ENCODE data around the gene GPX5.
"Not testable (repeated sequence)": the region's sequence is repeated elsewhere in the genome, so short reads cannot be mapped to it uniquely, and the experiment has no call there.

The GPX5 gene, protein sequence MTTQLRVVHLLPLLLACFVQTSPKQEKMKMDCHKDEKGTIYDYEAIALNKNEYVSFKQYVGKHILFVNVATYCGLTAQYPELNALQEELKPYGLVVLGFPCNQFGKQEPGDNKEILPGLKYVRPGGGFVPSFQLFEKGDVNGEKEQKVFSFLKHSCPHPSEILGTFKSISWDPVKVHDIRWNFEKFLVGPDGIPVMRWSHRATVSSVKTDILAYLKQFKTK

DNA sequence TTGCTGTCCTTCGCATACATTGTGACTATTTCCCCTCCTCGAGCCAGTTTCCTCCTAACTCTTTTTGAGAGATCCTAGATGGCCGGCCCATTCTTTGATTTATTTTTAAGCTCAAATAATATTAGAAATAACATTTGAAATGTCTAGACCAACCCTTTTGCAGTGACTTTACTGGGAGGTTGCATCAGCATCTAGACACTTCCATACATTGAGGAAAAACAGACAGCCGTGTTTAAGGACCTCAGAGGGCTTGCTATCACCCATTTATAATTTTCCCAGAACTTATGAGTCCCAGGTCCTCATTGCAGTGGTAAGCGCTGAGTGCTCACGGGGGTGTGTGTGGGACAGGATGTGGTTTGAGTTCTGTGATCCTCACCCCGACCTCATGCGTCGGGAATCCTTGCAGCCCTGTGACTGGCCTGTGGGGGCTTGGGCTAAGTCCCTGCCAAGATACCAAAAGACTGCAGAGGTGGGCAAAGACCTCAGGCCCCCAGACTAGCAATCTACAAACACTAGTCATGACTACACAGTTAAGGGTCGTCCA lies at the start of gene GPX5:
GPX5 (plus strand) TSS at position 386 of the 544 bp plus-strand sequence; CDS start at position 519, 133 bp downstream.
- peak; percentile 4 for DNase-seq

DNA sequence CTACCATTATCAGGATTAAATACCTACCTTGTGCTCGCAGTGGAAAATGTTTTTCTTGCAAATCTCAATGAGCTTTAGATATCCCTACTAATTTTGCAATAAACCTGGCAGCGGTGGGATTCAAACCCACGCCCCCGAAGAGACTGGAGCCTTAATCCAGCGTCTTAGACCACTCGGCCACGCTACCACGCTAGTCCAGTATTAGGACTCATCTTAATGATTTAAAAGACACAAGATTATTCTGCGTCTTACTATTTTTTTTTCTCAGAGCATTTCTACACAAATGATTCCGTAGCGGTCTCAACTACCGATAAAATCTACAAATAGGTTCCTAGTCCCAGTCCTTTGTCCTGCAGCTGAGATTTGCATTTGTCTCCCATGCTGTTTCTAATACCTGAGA lies 47.2 kb upstream of the GPX5 start:
- no peak for DNase-seq

DNA sequence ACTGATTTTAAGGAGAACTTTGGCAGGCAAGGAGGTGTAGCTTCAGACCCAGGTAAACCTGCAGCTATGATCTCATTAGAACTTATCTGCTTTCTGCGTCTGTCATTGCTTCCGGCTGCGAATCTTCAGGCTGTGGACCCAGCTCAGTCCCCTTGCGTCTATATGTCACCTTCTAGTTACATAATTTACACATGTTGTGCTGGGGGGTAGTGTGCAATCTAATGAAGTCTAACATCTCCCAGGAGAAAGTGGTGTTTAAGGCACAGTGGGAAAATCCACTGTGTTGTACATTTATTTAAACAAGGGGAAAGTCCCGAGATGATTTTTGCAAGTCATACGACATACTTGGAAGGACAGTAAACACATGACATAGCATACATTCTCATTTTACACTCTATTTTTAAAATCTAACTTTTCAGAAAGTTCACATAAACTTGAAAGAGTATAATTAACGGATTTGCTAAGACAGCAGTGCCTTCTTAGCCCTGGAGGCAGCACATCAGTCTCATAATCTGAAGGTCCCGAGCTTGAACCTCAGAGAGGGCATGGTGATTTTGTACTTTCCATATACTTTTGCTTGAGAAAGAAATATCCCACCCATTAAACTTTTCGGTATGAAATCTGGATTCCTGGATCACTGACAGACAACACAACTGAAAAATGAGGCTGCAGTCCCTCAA lies 45.3 kb upstream of the GPX5 start:
- DNase-seq = no peak

DNA sequence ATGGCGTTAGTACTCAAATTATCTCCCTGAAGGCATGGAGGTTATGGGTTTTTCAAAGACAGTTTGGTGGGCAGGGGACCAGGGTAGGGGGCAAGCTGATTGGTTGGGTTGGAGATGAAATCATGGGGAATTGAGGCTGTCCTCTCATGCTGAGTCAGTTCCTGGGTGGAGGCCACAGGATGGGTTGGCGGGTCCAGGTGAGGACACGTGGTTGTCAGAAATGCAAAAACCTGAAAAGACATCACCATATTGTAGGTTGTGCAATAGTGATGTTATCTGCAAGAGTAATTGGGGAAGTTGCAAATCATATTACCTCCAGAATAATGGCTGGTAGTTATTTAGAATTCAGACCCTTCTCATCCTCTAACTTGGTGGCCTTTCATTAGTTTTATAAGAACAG lies 40.2 kb upstream of the GPX5 start:
- DNase-seq = no peak

DNA sequence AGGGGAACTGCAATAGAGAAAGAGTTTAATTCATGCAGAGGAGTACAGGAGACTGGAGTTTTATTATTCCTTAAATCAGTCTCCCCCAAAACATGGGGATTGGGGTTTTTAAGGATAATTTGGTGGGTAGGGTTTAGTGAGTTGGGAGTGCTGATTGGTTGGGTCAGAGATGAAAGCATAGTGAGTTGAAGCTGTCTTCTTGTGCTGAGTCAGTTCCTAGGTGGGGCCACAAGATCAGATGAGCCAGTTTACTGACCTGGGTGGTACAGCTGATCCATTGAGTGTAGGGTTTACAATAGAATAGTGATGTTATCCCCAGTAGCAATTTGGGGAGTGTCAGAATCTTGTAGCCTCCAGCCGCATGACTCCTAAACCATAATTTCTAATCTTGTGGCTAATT lies 39.1 kb upstream of the GPX5 start:
- DNase-seq = no peak

DNA sequence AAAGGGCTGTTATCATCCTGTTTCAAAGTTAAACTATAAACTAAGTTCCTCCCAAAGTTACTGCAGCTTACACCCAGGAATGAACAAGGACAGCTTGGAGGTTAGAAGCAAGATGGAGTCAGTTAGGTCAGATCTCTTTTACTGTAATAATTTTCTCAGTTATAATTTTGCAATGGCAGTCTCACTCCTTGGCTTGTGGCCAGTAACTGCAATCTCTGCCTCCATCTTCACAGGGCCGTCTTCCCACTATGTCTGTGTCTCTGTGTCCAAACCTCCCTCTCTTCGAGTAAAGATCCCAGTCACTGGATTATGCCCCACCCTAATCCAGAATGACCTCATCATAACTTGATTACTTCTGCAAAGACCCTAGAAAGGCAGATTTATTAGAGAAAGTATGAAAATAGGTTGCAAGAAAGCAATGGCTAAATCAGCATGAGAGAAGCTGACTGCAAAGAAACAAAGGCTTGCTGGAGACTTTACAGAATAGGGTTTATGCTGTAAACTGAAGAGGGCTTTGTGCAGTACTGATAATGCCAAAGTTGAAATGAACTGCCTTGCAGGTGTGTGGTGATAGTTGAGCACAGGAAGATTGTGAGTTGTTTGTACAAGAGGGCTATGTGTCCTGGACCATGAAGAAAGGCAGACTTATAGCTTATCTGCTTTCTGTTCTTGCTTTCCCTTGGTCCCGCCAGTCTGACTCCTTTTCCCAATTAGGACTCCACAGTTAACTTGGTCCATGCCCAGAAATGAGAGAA lies 38.5 kb upstream of the GPX5 start:
- no peak for DNase-seq

DNA sequence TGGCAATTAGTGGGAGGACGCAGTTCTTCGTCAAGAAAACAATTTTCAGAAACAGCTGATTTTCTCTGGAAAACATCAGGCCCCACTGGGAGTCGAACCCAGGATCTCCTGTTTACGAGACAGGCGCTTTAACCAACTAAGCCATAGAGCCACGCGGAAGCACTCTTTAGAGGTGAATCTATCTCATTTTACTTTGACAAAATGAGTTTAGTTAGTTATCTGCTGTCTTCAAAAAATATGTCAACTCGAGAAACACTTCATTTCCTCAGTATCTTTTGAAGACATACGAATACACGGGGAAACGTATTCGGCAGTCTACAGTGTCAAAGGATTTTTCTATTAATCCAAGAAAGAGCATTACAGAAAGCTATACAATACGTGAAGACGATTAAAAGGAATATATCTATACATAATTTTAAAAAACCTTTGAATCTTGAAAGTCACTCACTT lies 36.7 kb upstream of the GPX5 start:
- peak; percentile 26 for DNase-seq

DNA sequence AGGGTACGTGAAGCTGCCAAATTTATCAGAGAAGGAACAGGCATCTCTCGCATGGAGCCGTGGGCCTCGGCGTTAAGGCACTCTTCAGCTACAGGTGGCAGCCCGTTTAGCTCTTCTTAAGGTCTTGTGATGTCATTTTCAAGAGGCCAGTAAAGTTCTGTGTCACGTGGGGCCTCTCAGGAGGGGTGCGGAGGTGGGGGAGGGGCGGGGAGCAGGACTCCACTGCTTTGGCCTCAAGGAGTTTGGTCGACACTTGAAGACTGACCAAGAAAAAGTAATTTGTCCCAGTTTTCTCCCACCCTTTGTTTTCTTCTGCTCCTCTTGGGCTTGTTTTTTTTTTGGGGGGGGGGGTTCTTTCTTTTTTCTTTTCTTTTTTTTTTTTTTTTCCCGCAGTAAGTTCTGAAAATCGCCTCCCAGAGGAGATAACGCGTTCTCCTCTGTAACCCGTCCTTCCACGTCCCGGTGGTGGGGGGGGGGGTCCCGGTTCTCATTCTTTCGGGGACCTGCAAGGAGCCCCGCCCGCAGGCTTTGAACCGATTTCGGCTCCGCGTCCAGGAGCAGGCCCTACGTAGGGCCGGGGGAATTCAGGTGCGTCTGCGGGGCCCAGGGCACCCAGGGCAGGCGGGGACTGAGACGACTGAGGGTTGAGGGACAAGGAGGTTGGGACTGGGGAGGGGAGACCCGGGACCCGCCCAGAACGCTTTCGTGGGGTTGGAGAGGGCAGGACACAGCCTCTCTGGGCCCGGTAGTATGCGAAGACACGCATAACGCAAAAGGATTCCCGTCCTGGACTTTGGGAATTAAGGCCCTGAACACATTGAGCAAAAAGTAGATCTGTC lies 36.1 kb upstream of the GPX5 start:
- DNase-seq = peak; percentile 32

DNA sequence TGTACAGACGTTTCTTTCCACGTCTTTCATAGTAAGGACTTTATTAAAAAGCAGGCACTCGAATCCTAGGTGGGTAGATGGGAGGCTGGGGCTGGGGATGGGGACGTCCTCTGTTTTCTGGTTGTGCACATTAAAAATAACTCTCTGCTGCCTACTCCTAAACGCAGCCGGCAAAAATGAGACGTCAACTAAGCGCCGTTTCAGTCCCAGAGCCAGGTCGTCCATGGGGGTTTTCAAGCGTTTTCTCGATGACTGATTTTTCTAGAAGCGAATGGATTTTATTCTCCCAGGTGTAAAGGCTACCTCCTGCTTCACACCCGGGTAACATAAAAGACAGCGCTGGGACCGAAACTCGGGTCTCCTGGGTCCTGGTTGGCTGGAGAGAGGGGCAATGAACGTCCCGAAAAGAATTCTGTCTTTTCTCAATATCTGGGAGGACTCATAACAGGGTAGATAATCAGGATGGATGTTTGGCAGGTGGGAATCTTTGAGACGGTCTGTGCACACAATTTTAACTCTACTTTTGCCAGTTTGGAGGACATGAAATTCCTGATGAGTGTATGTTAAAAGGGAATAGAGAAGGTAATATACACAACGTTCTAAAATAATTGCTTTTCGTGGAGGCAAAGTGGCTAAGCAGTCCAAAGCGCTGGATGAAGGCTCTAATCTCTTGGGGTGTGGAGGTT lies 35.3 kb upstream of the GPX5 start:
- peak; percentile 0 for DNase-seq

DNA sequence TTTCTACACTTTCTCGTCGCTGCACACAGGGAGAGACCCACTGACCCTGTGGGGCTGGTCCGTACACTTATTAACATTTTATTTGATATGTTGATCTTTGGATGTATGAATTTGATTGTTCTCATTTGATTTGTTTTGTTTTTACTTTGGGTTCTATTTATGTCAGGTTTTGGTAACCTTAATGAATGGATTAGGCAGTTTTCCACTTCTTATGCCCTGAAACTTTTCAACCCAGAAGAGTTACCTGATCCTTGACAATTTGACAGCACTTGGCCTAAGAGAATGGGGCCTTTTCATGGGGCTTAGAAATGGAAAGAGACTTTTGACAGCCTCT lies 33.7 kb upstream of the GPX5 start:
- DNase-seq = no peak

DNA sequence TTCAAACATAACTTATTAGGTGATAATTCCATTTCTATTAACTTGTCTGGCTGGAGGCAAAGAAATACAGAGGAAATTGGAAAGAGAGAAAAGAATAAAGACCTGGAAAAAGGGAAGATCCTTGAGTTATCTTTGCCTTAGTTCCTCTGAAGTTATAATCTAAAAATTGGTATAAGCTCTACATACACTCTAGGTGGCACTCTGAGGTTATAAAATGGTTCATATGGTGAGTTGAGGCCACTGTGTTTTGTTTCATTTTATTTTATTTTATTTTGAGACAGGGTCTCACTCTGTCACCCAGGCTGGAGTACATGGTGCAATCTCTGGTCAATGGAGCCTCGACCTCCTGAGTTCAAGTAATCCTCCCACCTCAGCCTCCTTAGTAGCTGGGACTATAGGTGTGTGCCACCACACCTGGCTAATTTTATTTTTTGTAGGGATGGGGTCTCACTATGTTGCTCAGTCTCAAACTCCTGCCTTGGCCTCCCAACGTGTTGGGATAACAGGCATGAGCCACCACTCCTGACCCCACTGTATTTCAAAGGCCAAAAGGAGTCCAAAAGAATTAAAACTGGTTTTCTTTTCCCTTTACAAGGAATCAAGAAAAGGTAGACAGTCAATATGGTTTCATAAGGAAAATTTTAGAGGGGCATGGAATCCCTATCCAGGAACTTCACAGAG lies 29.4 kb upstream of the GPX5 start:
- peak; percentile 22 for DNase-seq

DNA sequence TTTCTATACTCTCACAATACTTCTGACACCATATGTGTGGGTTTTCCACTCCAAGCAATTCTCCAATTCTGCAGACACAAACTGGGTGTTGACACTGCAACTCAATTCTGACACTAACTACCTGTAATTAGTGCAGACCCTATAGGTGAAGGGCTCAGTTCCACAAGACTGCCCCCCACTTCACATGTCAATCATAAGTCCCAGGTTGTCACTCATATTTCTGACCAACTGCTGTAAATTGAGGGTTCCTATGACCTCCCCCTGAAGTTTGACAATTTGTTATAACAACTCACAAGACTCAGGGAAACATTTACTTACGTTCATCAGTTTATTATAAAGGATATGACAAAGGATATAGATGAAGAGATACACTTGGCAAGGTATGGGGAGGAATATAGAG lies 28.4 kb upstream of the GPX5 start:
- no peak for DNase-seq

DNA sequence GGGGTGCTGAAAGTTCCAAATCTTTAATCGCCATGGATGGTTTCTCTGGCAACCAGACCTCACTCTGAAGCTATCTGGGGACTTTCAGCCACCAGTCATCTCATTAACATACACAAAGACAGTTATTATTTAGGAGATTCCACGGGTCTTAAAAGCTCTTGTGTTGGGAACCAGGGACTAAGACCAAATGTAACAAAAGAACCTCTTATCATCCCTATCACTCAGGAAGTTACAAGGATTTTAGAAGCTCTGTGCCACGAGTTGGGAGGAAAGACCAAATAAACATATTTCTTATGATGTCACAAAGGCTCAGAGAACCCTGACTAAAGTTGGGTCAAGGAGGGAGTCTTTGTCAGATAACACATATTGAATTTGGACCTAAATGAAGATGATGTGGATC lies 27.8 kb upstream of the GPX5 start:
- no peak for DNase-seq

DNA sequence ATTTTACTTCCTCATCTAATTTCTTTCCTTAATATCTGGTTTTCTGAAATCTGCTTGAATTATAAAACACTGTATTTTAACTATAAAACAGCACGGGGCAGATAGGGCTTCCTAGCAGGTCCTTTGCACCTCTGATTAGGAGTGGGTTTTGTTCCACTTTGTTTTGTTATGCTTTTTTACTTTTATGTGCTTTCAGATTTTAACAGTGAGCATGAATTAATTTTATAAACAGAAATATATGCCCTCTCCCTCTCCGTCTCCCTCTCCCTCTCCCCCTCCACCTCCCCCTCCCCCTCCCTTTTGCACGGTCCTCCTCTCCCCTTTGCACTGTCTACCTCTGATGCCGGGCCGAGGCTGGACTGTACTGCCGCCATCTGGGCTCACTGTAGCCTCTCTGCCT lies 24.4 kb upstream of the GPX5 start:
- DNase-seq = no peak

DNA sequence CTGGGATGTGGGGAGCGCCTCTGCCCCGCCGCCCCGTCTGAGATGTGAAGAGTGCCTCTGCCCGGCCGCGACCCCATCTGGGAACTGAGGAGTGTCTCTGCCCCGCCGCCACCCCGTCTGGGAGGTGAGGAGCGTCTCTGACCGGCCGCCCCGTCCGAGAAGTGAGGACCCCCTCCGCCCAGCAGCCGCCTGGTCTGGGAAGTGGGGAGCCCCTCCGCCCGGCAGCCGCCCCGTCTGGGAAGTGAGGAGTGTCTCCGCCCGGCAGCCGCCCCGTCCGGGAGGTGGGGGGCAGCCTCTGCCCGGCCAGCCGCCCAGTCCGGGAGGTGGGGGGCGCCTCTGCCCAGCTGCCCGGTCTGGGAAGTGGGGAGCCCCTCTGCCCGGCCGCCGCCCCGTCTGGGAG lies 23.5 kb upstream of the GPX5 start:
- DNase-seq = not testable (repeated sequence)

DNA sequence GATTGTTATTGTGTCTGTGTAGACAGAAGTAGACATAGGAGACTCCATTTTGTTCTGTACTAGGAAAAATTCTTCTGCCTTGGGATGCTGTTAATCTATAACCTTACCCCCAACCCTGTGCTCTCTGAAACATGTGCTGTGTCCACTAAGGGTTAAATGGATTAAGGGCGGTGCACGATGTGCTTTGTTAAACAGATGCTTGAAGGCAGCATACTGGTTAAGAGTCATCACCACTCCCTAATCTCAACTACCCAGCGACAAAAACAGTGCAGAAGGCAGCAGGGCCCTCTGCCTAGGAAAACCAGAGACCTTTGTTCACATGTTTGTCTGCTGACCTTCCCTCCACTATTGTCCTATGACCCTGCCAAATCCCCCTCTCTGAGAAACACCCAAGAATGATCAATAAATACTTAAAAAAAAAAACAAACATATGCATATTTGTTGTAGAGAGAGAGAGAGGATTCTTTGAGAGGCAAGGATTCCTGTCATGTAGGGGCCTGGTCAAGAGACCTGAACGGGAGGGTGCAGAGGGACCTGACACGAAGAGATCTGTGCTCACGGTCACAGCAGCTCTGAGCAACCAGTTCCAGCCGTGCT lies 22.9 kb upstream of the GPX5 start:
- DNase-seq = not testable (repeated sequence)

DNA sequence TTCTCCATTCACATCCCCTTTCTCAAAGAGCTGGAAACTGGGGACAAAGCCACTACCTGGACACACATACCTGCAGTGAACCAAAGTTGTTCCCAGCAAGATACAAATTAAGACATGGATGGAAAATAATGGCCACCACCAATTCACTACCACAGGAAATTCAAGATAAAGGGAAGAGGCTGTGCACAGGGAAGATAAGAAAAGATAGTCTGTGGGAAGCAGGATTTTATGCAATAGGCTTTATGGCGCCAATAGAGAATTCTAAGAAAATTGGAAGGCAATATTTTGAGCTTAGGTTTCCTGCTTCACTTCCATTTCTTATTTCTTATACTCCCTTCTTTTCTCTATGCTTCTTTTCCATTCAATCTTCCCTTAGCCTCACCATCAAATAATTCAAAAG lies 19.9 kb upstream of the GPX5 start:
- no peak for DNase-seq

DNA sequence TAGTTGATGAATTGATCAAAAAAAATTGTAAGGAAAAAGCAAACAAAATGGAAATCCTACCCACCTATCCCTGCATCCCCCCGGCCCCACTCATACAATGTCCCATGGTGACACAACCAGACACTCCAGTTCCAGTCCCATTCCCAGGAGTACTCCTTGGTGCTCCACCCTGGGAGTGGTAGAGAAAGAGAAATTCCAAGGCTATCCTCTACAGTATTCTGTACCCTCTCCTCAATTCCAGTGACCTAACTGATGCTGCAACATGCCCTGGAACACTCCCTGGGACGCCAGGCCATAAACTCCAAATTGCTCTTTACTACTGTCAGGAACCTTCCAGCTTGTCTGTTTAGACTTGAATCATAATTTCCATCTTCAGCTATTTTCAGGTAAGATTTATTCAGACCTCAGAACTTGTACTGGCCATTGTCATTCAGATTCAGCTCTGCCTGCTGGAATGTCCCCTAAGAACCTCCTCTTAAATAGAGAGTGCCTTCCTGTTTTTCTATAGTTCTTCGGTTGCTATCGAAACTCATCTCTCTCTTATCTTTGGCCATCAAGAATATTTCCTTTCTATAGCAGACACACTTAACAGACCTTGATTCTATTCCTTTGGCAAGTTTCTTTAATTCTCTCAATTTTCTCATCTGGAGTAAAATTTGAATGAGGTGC lies 18.7 kb upstream of the GPX5 start:
- DNase-seq = peak; percentile 16

DNA sequence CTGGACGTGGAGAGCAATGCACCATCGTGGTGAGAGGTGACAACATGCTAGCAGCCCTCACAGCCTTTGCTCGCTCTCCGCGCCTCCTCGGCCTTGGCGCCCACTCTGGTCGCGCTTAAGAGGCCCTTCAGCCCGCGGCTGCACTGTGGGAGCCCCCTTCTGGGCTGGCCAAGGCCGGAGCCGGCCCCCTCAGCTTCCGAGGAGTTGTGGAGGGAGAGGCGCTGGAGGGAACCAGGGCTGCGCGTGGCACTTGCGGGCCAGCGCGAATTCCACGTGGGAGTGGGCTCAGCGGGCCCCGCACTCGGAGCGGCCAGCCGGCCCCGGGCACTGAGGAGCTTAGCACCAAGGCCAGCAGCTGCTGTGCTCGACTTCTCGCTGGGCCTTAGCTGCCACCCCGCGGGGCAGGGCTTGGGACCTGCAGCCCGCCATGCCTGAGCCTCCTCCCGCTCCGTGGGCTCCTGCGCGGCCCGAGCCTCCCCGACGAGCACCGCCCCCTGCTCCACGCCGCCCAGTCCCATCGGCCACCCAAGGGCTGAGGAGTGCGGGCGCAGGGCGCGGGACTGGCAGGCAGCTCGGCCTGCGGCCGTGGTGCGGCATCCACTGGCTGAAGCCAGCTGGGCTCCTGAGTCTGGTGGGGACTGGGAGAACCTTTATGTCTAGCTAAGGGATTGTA lies 13.9 kb upstream of the GPX5 start:
- no peak for DNase-seq

DNA sequence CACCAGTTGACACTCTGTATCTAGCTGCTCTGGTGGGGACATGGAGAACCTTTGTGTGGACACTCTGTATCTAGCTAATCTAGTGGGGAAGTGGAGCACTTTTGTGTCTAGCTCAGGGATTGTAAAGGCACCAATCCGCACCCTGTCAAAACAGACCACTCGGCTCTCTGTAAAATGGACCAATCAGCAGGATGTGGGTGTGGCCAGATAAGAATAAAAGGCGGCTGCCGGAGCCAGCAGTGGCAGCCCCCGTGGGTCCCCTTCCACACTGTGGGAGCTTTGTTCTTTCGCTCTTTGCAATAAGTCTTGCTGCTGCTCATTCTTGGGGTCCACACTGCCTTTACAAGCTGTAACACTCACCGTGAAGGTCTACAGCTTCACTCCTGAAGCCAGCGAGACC lies 13.3 kb upstream of the GPX5 start:
- not testable (repeated sequence) for DNase-seq
